Osteocyte (in vitro differentiated cells): ENCODE data around the gene MYO1A. TPM values are rescaled to one million over a fixed set of nuclear protein-coding genes. Genes with fewer than 3 reads are reported as not detected.

Source experiments
- DNase-seq: peaks from one replicate; pipeline ENCODE4 v3.0.0; 2021; ENCODE audit warnings: mixed read lengths; ENCODE audit not compliant: unreplicated experiment; ENCODE audit errors: extremely low spot score
- H3K27ac Mint-ChIP-seq: one replicate; pipeline ENCODE4 v1.8.0; 2021; ENCODE audit warnings: mild to moderate bottlenecking, mixed read lengths; ENCODE audit not compliant: unreplicated experiment
- H3K27me3 Mint-ChIP-seq: one replicate; pipeline ENCODE4 v1.8.0; 2021; ENCODE audit warnings: mixed read lengths; ENCODE audit not compliant: unreplicated experiment
- H3K36me3 Mint-ChIP-seq: one replicate; pipeline ENCODE4 v1.8.0; 2021; ENCODE audit warnings: mixed read lengths; ENCODE audit not compliant: unreplicated experiment
- H3K4me1 Mint-ChIP-seq: one replicate; pipeline ENCODE4 v1.8.0; 2021; ENCODE audit warnings: mixed read lengths; ENCODE audit not compliant: unreplicated experiment
- H3K4me3 Mint-ChIP-seq: one replicate; pipeline ENCODE4 v1.8.0; 2021; ENCODE audit warnings: mild to moderate bottlenecking, moderate library complexity, mixed read lengths; ENCODE audit not compliant: unreplicated experiment
- H3K9me3 Mint-ChIP-seq: one replicate; pipeline ENCODE4 v1.8.0; 2021; ENCODE audit warnings: mixed read lengths; ENCODE audit not compliant: unreplicated experiment
- total RNA-seq: library from RNA; stranded (reverse); gene quantifications from 2 replicates; pipeline ENCODE4 v1.2.1, GENCODE V29; 2021
- TF ChIP-seq, protein P1 (sequence below): fragments of 200-600 bp; sonication (generic); IDR thresholded peaks from 2 replicates; pipeline ENCODE4 v1.5.0; 2021; ENCODE audit warnings: antibody characterized with exemption, mild to moderate bottlenecking, moderate library complexity

Gene MYO1A
- total RNA-seq, 1 donor from 2014 or later: not detected

DNA sequence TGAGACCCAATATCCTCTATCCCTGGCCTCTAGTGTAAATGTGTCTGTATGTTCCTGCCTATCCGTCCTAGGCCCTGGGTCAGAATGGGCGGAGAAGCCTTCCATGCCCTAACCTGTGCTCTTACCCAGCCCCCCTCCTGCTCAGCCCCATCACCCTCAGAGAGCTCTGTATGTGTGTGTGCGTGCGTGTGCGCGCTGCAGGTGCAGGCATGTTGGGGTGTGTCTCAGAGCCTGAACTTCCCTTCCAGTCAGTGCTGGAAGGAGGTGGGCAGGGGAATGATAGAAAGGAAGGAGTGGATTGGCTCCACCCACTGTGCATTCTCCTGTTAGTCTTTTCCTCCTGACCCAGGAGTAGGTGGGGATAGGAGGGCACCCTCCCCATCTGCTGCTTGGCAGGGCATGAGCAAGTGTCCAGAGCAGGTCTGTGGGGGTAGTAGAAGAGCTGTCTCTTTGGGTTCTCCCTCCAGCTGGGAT, 46.2 kb upstream of the MYO1A start:
- H3K27me3 Mint-ChIP-seq: no peaks in the 10 kb centered on the region
- H3K36me3 Mint-ChIP-seq: peaks cover 32% of the 10 kb centered on the region
- DNase-seq: peak; percentile 70
- no peaks in the 10 kb centered on the region for H3K9me3 Mint-ChIP-seq
- TF ChIP-seq, protein P1, sequence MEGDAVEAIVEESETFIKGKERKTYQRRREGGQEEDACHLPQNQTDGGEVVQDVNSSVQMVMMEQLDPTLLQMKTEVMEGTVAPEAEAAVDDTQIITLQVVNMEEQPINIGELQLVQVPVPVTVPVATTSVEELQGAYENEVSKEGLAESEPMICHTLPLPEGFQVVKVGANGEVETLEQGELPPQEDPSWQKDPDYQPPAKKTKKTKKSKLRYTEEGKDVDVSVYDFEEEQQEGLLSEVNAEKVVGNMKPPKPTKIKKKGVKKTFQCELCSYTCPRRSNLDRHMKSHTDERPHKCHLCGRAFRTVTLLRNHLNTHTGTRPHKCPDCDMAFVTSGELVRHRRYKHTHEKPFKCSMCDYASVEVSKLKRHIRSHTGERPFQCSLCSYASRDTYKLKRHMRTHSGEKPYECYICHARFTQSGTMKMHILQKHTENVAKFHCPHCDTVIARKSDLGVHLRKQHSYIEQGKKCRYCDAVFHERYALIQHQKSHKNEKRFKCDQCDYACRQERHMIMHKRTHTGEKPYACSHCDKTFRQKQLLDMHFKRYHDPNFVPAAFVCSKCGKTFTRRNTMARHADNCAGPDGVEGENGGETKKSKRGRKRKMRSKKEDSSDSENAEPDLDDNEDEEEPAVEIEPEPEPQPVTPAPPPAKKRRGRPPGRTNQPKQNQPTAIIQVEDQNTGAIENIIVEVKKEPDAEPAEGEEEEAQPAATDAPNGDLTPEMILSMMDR: no peak
- peaks cover 34% of the 10 kb centered on the region for H3K4me1 Mint-ChIP-seq
- no peak overlapping the region for H3K27ac Mint-ChIP-seq
- no peak overlapping the region for H3K4me3 Mint-ChIP-seq

DNA sequence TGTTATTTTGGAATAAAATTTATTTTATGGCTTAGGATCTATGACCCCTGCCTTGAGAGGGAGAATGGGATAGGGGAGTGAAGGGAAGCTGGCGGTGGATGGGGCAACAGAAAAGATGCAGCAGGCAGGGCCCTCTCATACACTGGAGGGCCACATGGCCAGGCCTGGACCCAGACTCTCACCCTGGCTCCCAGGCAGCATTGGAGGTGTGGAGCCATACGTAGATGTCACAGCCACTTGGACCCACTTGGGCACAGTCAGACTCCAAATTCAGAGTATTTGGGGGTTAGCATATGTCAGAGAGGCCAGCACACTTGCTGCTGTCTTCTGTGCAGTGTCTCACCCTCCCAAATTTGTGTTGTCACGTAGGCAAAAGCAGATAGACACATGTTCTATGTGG, 45.5 kb upstream of the MYO1A start:
- DNase-seq: no peak
- TF ChIP-seq, protein P1: no peak

DNA sequence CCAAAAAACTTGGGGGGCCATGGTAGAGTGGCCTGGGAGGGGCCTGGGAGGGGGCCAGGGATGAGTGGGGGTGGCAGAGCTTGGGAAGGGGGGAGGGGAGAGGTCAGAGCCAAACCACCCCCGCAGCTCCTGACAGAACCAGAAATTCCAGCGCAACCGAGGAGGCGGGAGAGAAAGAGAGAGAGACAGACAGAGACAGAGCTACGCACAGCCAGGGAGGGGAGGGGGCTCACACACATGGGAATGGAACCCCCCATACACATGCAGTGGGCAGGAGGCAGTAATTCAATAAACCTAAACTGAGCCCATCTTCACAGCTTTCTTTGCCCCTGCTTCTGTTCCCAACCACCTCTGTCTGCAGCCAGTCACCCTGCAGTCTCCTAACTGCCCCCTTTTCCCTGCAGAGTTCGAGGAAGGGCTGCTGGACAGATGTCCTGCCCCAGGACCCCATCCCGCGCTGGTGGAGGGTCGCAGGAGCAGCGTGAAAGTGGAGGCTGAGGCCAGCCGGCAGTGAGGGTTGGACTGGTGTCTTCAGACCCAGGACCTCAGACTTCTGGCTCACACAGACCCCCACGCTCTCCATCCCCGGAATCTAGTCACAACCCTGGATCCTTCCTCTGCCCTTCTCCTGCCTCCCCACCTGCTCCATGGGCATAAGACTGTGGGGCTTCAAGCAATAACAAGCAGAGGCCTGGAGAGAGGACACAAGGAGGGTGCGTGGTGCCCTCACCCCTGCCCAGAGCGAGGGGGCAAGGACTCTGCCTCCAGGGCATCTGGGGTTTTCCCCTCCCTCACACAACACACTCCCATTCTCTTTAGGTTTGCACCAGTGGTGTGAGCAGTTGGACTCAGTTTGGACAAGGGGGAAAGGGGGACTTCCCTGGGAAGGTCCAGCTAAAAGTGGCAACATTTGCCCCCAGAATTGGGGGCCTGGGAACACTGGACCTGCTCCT, 44.6 kb upstream of the MYO1A start:
- peak overlapping the region; percentile 81 for H3K27ac Mint-ChIP-seq
- TF ChIP-seq, protein P1: no peak
- DNase-seq: peak; percentile 78
- H3K9me3 Mint-ChIP-seq: no peaks in the 10 kb centered on the region
- H3K36me3 Mint-ChIP-seq: peaks cover 37% of the 10 kb centered on the region
- peaks cover 47% of the 10 kb centered on the region for H3K4me1 Mint-ChIP-seq
- no peaks in the 10 kb centered on the region for H3K27me3 Mint-ChIP-seq
- H3K4me3 Mint-ChIP-seq: no peak overlapping the region

More for the DNA sequence above, 45.5 kb upstream of the MYO1A start:
- no peaks in the 10 kb centered on the region for H3K9me3 Mint-ChIP-seq
- no peaks in the 10 kb centered on the region for H3K27me3 Mint-ChIP-seq
- peaks cover 41% of the 10 kb centered on the region for H3K4me1 Mint-ChIP-seq
- peaks cover 38% of the 10 kb centered on the region for H3K36me3 Mint-ChIP-seq
- no peak overlapping the region for H3K4me3 Mint-ChIP-seq
- H3K27ac Mint-ChIP-seq: peak overlapping the region; percentile 81

DNA sequence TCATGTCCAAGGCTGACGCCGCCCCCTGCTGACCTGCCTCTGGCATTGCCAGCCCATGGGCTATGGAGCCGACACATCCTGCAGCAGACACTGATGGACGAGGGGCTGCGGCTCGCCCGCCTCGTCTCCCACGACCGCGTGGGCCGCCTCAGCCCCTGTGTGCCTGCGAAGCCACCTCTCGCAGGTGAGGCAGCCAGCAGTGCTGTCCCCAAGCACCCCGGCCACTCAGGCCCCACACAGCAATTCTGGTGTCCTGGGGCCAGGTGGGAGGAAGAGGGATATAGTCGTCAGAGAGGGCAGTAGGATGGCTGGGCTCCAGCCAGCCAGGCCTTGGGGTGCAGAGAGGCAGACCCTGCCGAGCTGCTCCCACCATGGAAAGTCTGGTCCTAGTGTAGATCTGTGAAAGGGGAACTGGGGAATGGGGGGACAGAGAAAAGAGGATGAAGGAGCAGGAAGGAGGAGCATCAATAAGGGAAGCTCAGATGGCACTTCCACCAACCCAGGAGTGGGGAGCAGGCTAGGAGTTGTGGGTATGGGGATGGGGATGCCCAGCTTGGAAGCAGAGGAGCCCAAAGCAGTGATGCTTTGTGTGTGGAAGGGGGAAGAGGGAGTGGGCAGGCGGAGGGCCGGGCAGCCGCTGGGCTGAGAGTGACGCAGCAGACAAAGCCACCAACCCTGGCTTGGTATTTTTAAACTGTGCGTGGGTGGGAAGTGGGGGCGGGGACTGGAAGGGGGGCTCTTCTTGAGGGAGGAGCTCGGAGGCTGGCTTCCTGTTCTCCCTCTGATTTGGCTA, 43.7 kb upstream of the MYO1A start:
- peak; percentile 83 for DNase-seq
- Mint-ChIP-seq H3K27ac (peak overlapping the region; percentile 81), H3K9me3 (no peaks in the 10 kb centered on the region), H3K36me3 (peaks cover 31% of the 10 kb centered on the region), H3K4me1 (peaks cover 47% of the 10 kb centered on the region), H3K4me3 (peak overlapping the region; percentile 45), H3K27me3 (no peaks in the 10 kb centered on the region)
- TF ChIP-seq, protein P1: peak; percentile 62
